Neural progenitor cell (in vitro differentiated cells): ENCODE measurements around the gene PNMA6E. TPM values are rescaled to one million over a fixed set of nuclear protein-coding genes. Genes with fewer than 3 reads are reported as not detected.

Experiments used
- DNase-seq: peaks from one replicate; pipeline ENCODE4 v3.0.0-alpha.2; 2016; ENCODE audit warnings: low spot score
- H2AFZ ChIP-seq: fragments of 200-600 bp; sonication (generic); replicated peaks from 2 replicates; pipeline ENCODE4 v1.6.1; 2016; ENCODE audit warnings: antibody characterized with exemption
- H3F3A ChIP-seq: fragments of 200-600 bp; sonication (generic); 2 replicates; pipeline ENCODE4 v1.6.1; 2016; ENCODE audit warnings: antibody characterized with exemption, low read depth
- H3K27ac ChIP-seq: fragments of 200-600 bp; sonication (generic); 2 replicates; pipeline ENCODE4 v1.5.1; 2016; ENCODE audit warnings: mild to moderate bottlenecking
- H3K27me3 ChIP-seq: fragments of 200-600 bp; sonication (generic); 2 replicates; pipeline ENCODE4 v1.6.1; 2016; ENCODE audit warnings: mild to moderate bottlenecking, moderate library complexity
- H3K36me3 ChIP-seq: fragments of 200-600 bp; sonication (generic); 2 replicates; pipeline ENCODE4 v1.5.1; 2016
- H3K4me1 ChIP-seq: fragments of 200-600 bp; sonication (generic); 2 replicates; pipeline ENCODE4 v1.6.1; 2016; ENCODE audit warnings: mixed run types
- H3K4me2 ChIP-seq: fragments of 200-600 bp; sonication (generic); 2 replicates; pipeline ENCODE4 v1.6.1; 2016
- H3K4me3 ChIP-seq: fragments of 200-600 bp; sonication (generic); 2 replicates; pipeline ENCODE4 v1.5.1; 2016
- H3K79me2 ChIP-seq: fragments of 200-600 bp; sonication (generic); 2 replicates; pipeline ENCODE4 v1.6.1; 2016; ENCODE audit warnings: low read depth
- H3K9ac ChIP-seq: fragments of 200-600 bp; sonication (generic); 2 replicates; pipeline ENCODE4 v1.6.1; 2016
- H3K9me3 ChIP-seq: fragments of 200-600 bp; sonication (generic); 2 replicates; pipeline ENCODE4 v1.5.1; 2016; ENCODE audit warnings: low read depth
- H4K20me1 ChIP-seq: fragments of 200-600 bp; sonication (generic); 2 replicates; pipeline ENCODE4 v1.6.1; 2016; ENCODE audit warnings: low read depth
- H3K27ac Mint-ChIP-seq: 3 replicates; pipeline ENCODE4 v1.8.0; 2021; ENCODE audit warnings: mixed read lengths
- H3K27me3 Mint-ChIP-seq: 2 replicates; pipeline ENCODE4 v1.8.0; 2022; ENCODE audit warnings: low read depth, mild to moderate bottlenecking, inconsistent platforms, moderate library complexity, mixed read lengths; ENCODE audit not compliant: insufficient read depth
- H3K36me3 Mint-ChIP-seq: 3 replicates; pipeline ENCODE4 v1.8.0; 2021; ENCODE audit warnings: mixed read lengths
- H3K4me1 Mint-ChIP-seq: 3 replicates; pipeline ENCODE4 v1.8.0; 2021; ENCODE audit warnings: mixed read lengths
- H3K4me3 Mint-ChIP-seq: 3 replicates; pipeline ENCODE4 v1.8.0; 2021; ENCODE audit warnings: mild to moderate bottlenecking, moderate library complexity, mixed read lengths
- H3K9me3 Mint-ChIP-seq: 3 replicates; pipeline ENCODE4 v1.8.0; 2020; ENCODE audit warnings: mixed read lengths
- CTCF ChIP-seq: fragments of 200-600 bp; sonication (generic); IDR thresholded peaks from 2 replicates; pipeline ENCODE4 v1.5.1; 2017; ENCODE audit warnings: antibody characterized with exemption, mild to moderate bottlenecking
- EZH2 ChIP-seq: fragments of 200-600 bp; sonication (generic); IDR thresholded peaks from 2 replicates; pipeline ENCODE4 v1.6.1; 2017; ENCODE audit warnings: antibody characterized with exemption, mild to moderate bottlenecking, moderate library complexity
- EZH2phosphoT487 ChIP-seq: fragments of 200-600 bp; sonication (generic); IDR thresholded peaks from 2 replicates; pipeline ENCODE4 v1.6.1; 2017; ENCODE audit warnings: antibody characterized with exemption
- total RNA-seq: library from RNA; depleted of rRNA; stranded (reverse); fragments of >200 nt; gene quantifications from 2 replicates; pipeline ENCODE4 v1.2.3, GENCODE V29; 2015; ENCODE audit warnings: low replicate concordance

PNMA6E gene
- total RNA-seq, 1 donor from 2014 or later: not detected

GRCh38 chrX:153423652-153424051 lies 22.5 kb upstream of the PNMA6E start:
- TF ChIP-seq CTCF: no peak
- TF ChIP-seq EZH2phosphoT487: no peak
- no peak for TF ChIP-seq EZH2
- Histone ChIP-seq H3K4me1 (no peaks in the 10 kb centered on the region), H3K4me2 (no peak overlapping the region), H3K27me3 (no peaks in the 10 kb centered on the region), H2AFZ (no peak overlapping the region), H3K27ac (no peak overlapping the region), H3K9ac (no peak overlapping the region), H3K9me3 (no peaks in the 10 kb centered on the region), H3K36me3 (no peaks in the 10 kb centered on the region), H3K79me2 (no peaks in the 10 kb centered on the region), H4K20me1 (no peaks in the 10 kb centered on the region), H3K4me3 (no peak overlapping the region), H3F3A (no peaks in the 10 kb centered on the region)
- no peaks in the 10 kb centered on the region for H3K4me1 Mint-ChIP-seq
- no peak overlapping the region for H3K27ac Mint-ChIP-seq
- H3K9me3 Mint-ChIP-seq: peaks cover 29% of the 10 kb centered on the region
- no peak for DNase-seq
- H3K36me3 Mint-ChIP-seq: no peaks in the 10 kb centered on the region
- H3K27me3 Mint-ChIP-seq: no peaks in the 10 kb centered on the region
- no peak overlapping the region for H3K4me3 Mint-ChIP-seq

DNA sequence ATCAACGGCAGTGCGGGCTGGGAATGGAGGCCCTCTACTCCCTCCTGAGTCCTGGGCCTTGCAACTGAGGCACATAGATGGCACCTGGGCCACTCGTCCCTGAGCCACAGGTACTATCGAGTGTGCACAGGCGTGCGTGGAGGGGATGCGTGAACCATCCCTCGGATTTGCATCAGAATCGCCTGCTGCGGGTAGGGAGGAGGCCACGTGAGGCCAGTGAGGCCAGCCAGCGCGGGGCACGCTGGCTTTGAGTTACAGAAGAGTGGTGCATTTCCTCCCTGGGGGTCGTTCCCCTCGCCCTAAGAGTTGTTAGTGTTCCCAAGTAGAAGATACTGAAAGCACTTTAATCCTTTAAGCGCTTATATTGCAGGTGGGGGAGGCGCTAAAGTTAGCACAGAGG lies 20.7 kb upstream of the PNMA6E start:
- H3K27me3 Mint-ChIP-seq: no peaks in the 10 kb centered on the region
- peaks cover 28% of the 10 kb centered on the region for H3K9me3 Mint-ChIP-seq
- H3K79me2 ChIP-seq: no peaks in the 10 kb centered on the region
- no peaks in the 10 kb centered on the region for H3F3A ChIP-seq
- no peak overlapping the region for H3K4me3 Mint-ChIP-seq
- no peaks in the 10 kb centered on the region for H3K9me3 ChIP-seq
- DNase-seq: no peak
- no peak overlapping the region for H3K9ac ChIP-seq
- TF ChIP-seq CTCF (no peak), EZH2phosphoT487 (no peak), EZH2 (no peak)
- no peaks in the 10 kb centered on the region for H3K4me1 ChIP-seq
- peaks cover 10% of the 10 kb centered on the region for H3K4me1 Mint-ChIP-seq
- H3K27me3 ChIP-seq: no peaks in the 10 kb centered on the region
- H3K36me3 ChIP-seq: no peaks in the 10 kb centered on the region
- H2AFZ ChIP-seq: no peak overlapping the region
- no peak overlapping the region for H3K4me3 ChIP-seq
- H3K27ac Mint-ChIP-seq: no peak overlapping the region
- H3K4me2 ChIP-seq: no peak overlapping the region
- H3K27ac ChIP-seq: no peak overlapping the region
- H4K20me1 ChIP-seq: no peaks in the 10 kb centered on the region
- H3K36me3 Mint-ChIP-seq: no peaks in the 10 kb centered on the region

GRCh38 chrX:153420851-153421599 lies 19.9 kb upstream of the PNMA6E start:
- H3K4me2 ChIP-seq: no peak overlapping the region
- TF ChIP-seq CTCF (no peak), EZH2 (no peak), EZH2phosphoT487 (no peak)
- no peak overlapping the region for H3K27ac Mint-ChIP-seq
- no peak overlapping the region for H3K4me3 ChIP-seq
- H3K4me3 Mint-ChIP-seq: no peak overlapping the region
- no peaks in the 10 kb centered on the region for H3K79me2 ChIP-seq
- H3K36me3 Mint-ChIP-seq: no peaks in the 10 kb centered on the region
- no peak overlapping the region for H3K27ac ChIP-seq
- peaks cover 33% of the 10 kb centered on the region for H3K9me3 Mint-ChIP-seq
- peaks cover 12% of the 10 kb centered on the region for H3K4me1 Mint-ChIP-seq
- peaks cover 2% of the 10 kb centered on the region for H3K27me3 Mint-ChIP-seq
- H3K27me3 ChIP-seq: no peaks in the 10 kb centered on the region
- H3K9me3 ChIP-seq: no peaks in the 10 kb centered on the region
- no peak overlapping the region for H2AFZ ChIP-seq
- H3K9ac ChIP-seq: no peak overlapping the region
- DNase-seq: no peak
- H3K4me1 ChIP-seq: no peaks in the 10 kb centered on the region
- no peaks in the 10 kb centered on the region for H4K20me1 ChIP-seq
- no peaks in the 10 kb centered on the region for H3F3A ChIP-seq
- H3K36me3 ChIP-seq: no peaks in the 10 kb centered on the region
